ENCODE measurements around the gene TENT4A. TPM values are rescaled to one million over a fixed set of nuclear protein-coding genes. Genes with fewer than 3 reads are reported as not detected.

TENT4A gene
- total RNA-seq, 1 donor from 2014 or later: 45.7 TPM

- H3K27ac Mint-ChIP-seq: peak overlapping the region; percentile 26
- H3K9me3 Mint-ChIP-seq: no peaks in the 10 kb centered on the region
These were observed 19.6 kb downstream of the TENT4A start for GRCh38 chr5:6732634-6733410.

GRCh38 chr5:6733411-6734242, 20.4 kb downstream of the TENT4A start:
- Mint-ChIP-seq H3K9me3 (no peaks in the 10 kb centered on the region), H3K36me3 (no peaks in the 10 kb centered on the region), H3K4me3 (no peak overlapping the region), H3K4me1 (peaks cover 28% of the 10 kb centered on the region), H3K27me3 (ENCODE audit: low read depth) (no peaks in the 10 kb centered on the region), H3K27ac (peak overlapping the region; percentile 26)
- TF ChIP-seq CTCF (IDR thresholded peaks at IDR 0.05; ENCODE audit: unreplicated experiment): no peak
- no peak for DNase-seq (ENCODE audit: low spot score in 2 of 2, unreplicated experiment in 2 of 2)

More at GRCh38 chr5:6732634-6733410, 19.6 kb downstream of the TENT4A start:
- Mint-ChIP-seq H3K4me3 (no peak overlapping the region), H3K4me1 (peaks cover 30% of the 10 kb centered on the region), H3K36me3 (no peaks in the 10 kb centered on the region), H3K27me3 (ENCODE audit: low read depth) (no peaks in the 10 kb centered on the region)
- no peak for TF ChIP-seq CTCF (IDR thresholded peaks at IDR 0.05; ENCODE audit: unreplicated experiment)
- DNase-seq (ENCODE audit: low spot score in 2 of 2, unreplicated experiment in 2 of 2): no peak

DNA sequence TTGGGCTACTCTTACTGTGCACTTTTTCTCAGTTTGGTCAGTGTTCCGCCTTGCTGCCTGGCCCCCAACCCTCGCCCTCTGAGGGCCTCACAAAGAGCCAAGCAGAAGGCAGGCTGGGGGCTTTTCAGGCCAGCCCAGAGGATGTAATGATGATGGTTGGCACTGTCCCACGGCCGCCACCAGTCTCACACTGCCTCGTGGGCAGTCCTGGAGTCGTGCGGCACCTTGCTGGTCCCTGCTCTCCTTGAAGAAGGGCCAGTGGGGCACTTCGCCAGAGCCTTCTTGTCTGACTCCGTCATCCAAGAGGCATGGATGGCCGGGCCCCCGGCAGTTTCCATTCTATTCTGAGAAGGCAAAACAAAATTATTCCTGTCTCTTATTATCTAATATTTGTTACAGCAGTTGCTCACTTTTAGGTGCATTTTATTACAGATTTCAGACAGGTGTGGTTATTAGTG, 21.0 kb downstream of the TENT4A start:
- no peaks in the 10 kb centered on the region for H3K27me3 Mint-ChIP-seq (ENCODE audit: low read depth)

DNA sequence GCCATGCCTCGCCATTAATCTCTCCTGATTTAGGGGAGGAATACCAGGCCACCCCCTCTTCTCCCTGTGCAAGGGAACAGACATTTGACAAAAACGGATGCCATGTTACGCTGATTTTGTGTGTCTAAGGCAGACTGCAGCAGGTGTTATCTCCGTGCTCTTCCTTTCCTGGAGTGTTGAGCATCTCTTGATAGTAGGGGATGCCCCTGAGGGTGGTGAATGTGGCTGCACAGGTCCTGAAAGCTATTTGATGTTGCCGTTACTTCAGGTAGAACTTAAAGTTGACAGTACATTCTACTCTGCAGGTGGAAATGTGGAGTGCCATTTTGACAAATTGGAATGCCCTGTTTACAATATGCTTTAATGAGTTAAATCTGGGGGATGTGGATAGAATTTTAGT, 21.5 kb downstream of the TENT4A start:
- Mint-ChIP-seq H3K4me3 (no peak overlapping the region), H3K9me3 (no peaks in the 10 kb centered on the region), H3K27me3 (ENCODE audit: low read depth) (no peaks in the 10 kb centered on the region), H3K4me1 (peaks cover 28% of the 10 kb centered on the region), H3K36me3 (peaks cover 4% of the 10 kb centered on the region), H3K27ac (no peak overlapping the region)
- DNase-seq (ENCODE audit: low spot score in 2 of 2, unreplicated experiment in 2 of 2): no peak
- no peak for TF ChIP-seq CTCF (IDR thresholded peaks at IDR 0.05; ENCODE audit: unreplicated experiment)

More for the DNA sequence above, 21.0 kb downstream of the TENT4A start:
- Mint-ChIP-seq H3K4me1 (peaks cover 28% of the 10 kb centered on the region), H3K27ac (no peak overlapping the region), H3K36me3 (no peaks in the 10 kb centered on the region), H3K4me3 (no peak overlapping the region), H3K9me3 (no peaks in the 10 kb centered on the region)
- no peak for DNase-seq (ENCODE audit: low spot score in 2 of 2, unreplicated experiment in 2 of 2)
- no peak for TF ChIP-seq CTCF (IDR thresholded peaks at IDR 0.05; ENCODE audit: unreplicated experiment)

DNA sequence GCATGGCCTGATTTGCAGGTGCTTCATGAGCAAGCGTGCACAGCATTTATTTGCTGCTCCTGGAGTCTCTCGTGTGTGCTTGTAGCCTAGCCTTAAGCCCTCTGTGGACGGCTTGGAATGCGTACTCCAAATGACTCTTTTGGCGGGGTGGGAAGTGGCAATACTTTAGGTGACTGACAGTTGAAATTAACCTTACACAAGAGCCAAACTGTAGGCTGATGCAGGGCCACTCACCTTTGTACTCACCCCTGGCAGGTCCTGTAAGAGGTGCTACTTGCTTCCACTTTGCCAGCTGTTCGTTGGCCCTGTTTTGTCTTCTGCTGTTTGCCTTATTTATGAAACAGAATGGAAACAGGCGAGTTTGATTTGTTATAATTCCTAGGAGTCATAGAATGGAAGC, 22.9 kb downstream of the TENT4A start:
- H3K4me3 Mint-ChIP-seq: no peak overlapping the region
- peaks cover 10% of the 10 kb centered on the region for H3K36me3 Mint-ChIP-seq
- peak overlapping the region; percentile 25 for H3K27ac Mint-ChIP-seq
- H3K4me1 Mint-ChIP-seq: peaks cover 28% of the 10 kb centered on the region
- no peak for TF ChIP-seq CTCF (IDR thresholded peaks at IDR 0.05; ENCODE audit: unreplicated experiment)
- DNase-seq (ENCODE audit: low spot score in 2 of 2, unreplicated experiment in 2 of 2): no peak
- H3K27me3 Mint-ChIP-seq (ENCODE audit: low read depth): no peaks in the 10 kb centered on the region
- H3K9me3 Mint-ChIP-seq: no peaks in the 10 kb centered on the region

All from mesothelial cell of epicardium (in vitro differentiated cells).